T1000 (cell line): ENCODE results near the gene SPAG6.

Experiments used
- DNase-seq: peaks from one replicate; lab custom pipeline; 2025; ENCODE audit warnings: mixed read lengths; lab: John Stamatoyannopoulos, UW

Gene SPAG6

DNA sequence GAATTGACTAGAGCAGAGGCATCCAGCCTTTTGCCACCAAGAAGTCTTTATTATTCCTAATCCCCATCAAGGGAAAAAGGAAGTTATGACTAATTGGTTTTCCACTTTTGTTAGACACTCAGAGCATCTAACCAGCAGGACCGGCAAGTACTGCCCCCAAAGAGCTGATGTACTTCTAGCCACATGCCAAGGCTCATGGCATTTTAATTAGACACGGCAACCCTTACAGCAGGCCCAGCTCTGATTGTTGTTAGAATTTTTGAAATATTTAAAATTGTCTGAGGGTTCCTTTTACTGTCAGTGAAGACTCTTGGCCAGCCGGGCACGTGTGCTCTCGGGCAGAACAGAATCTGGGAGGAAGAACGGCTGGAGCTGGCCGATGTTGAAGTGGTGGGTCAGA, 114.8 kb downstream of the SPAG6 start:
- no peak for DNase-seq

GRCh38 chr10:22460531-22461403, 115.5 kb downstream of the SPAG6 start:
- DNase-seq, result no peak

- no peak for DNase-seq
Observed at GRCh38 chr10:22461891-22462290, 116.6 kb downstream of the SPAG6 start.

DNA sequence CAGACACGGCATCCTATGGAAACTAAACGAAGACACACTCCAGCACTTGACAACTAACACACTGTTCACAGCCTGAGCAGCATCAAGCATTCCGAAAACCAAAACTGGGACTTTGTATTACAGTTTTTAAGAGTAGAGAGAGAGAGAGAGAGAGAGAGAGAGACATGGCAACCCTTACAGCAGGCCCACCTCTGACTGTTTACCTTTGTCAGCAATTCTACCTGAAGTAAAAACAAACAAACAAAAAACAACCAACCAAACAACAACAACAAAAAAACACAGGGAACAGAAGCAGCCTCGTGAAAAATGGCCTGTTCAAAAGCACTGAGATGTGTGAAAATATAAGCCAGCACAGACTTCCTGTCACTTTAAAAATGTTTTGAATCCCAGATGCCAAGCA, 118.0 kb downstream of the SPAG6 start:
- no peak for DNase-seq

DNA sequence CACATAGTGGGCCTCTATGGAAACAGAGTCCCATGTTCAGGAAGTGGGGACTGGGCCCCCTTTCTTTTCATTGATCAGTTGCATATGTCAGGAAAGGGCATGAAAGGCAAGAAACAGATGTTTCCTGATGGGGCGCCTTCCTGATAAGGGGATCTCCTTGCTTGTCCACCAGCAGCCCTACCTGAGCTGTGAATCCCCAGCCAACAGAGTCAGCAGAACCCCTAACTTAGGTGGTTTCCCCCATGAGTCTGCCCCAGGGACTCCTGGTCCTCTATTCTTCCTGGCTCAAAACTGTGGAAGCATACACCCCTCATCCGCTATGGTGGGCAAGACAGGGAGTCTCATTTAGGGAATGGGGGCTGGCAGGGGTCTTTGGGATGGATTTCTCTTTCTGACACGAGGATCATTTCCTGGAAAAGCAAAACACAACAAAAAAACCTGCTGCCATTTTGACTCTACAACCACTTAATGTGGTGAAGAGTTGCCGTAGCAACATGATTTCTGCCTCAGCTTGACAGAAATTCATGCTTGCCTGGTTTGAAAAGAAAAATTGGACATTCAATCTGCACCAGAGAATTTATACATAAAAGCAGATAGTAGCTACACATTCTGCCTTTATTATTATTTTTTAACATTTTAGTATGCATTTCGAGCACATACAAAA, 119.8 kb downstream of the SPAG6 start:
- DNase-seq, result no peak

DNA sequence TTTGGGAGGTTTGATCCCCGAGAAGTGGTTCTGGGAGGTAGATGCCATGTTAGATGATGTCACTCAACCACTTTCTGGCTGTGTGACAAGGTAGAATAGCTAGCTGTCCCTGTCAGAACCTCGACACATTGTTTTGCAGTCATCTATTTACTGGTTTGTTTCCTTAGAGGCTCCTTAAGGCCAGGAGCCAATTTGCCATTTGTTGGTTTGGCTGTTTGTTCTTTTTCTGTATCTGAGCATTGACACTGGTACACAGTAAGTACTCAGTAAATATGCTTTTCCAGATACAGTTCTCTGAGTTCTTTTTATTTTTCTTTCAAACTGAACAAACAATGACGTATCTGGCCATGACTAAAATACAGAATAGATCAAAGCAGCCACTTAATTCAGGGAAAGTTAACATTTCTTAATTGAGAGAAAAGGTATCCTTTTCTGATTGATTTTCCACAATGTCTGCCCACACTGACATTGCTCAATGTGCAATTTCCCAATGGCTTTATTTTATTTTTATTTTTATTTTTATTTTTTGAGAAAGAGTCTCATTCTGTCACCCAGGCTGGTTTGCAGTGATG, 121.6 kb downstream of the SPAG6 start:
- DNase-seq, result no peak
